Upper lobe of right lung (tissue), 1 donor: Measurements from ENCODE around the gene BABAM2. TPM values are rescaled to one million over a fixed set of nuclear protein-coding genes. Genes with fewer than 3 reads are reported as not detected.
A peak's percentile ranks its signal among the peaks of the same experiment; 100 is the strongest.

Source experiments
- ATAC-seq: fragments of 200-7000 bp; cut with Tn5 transposase; one replicate; pipeline ENCODE4 v1.9.1; 2020; ENCODE audit warnings: mild to moderate bottlenecking, moderate library complexity
- DNase-seq: peaks from one replicate; pipeline ENCODE4 v3.0.0-alpha.2; 2020
- H3K27ac ChIP-seq: fragments of 200-600 bp; one replicate; pipeline ENCODE4 v1.8.0; 2022
- H3K27me3 ChIP-seq: fragments of 200-600 bp; one replicate; pipeline ENCODE4 v1.8.0; 2022; ENCODE audit warnings: mild to moderate bottlenecking
- H3K36me3 ChIP-seq: fragments of 200-600 bp; one replicate; pipeline ENCODE4 v1.8.0; 2022
- H3K4me1 ChIP-seq: fragments of 200-600 bp; one replicate; pipeline ENCODE4 v1.8.0; 2022
- H3K4me3 ChIP-seq: fragments of 200-600 bp; one replicate; pipeline ENCODE4 v1.8.0; 2022; ENCODE audit warnings: mild to moderate bottlenecking
- H3K9me3 ChIP-seq: fragments of 200-600 bp; one replicate; pipeline ENCODE4 v1.8.0; 2022
- CTCF ChIP-seq: fragments of 200-600 bp; IDR thresholded peaks from one replicate; pipeline ENCODE4 v1.8.0; 2022; ENCODE audit warnings: antibody characterized with exemption
- intact Hi-C: fragments of 100-400 bp; cut with DNase I; formaldehyde crosslinking; loops from one replicate; pipeline ENCODE4 v1.11.0; 2022
- total RNA-seq: library from RNA; stranded (reverse); fragmentation: NEBNext Ultra II Directional; extraction: Animal tissue kit (Norgen Biotek cat#: 25700); gene quantifications from one replicate; pipeline ENCODE4 v1.2.1, GENCODE V29; 2021
- donor health status: DM: no; HTN: yes; CAD: no; lungs with severe emphysema.

BABAM2 gene
- total RNA-seq, 1 donor from 2014 or later, result 36.2 TPM

DNA sequence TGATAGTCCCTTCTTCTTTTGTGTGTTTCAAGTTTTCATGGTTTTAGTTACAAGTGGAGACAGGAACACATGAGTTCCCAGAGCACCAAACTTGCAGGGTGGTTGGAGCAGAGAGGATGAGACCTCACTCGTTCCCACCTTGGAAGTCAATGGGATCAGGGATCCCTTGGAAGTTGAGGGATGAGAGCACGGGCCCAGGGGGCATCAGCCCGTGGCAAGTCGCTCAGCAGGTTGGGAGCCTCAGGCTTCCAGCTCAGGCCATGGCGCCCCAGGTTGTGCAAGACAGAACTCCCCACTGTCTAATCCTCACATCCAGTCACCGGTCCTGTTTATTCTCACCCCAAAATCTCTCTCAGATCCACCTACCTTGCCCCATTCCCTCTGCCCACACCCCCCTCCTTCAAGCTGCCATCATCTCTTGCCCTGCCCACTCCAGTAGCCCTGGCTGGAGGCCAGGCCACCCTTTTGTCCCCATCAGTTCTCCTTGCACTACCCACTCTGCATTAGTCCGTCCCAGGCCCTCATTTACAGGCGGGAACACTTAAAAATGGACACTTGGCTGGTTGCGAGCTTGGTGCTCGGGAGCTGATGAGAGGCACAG, 464.5 kb downstream of the BABAM2 start:
- Histone ChIP-seq H3K27me3 (no peaks in the 10 kb centered on the region), H3K4me3 (no peak overlapping the region), H3K27ac (no peak overlapping the region), H3K9me3 (no peaks in the 10 kb centered on the region), H3K4me1 (peaks cover 29% of the 10 kb centered on the region), H3K36me3 (no peaks in the 10 kb centered on the region)
- no peak for TF ChIP-seq CTCF
- intact Hi-C loops, result no loop called here
- no peak for ATAC-seq
- DNase-seq, result peak; percentile 60

- ATAC-seq, result peak; percentile 2
- peak; percentile 69 for DNase-seq
- H3K9me3 ChIP-seq, result no peaks in the 10 kb centered on the region
- intact Hi-C loops, result no loop called here
- H3K4me1 ChIP-seq, result peaks cover 35% of the 10 kb centered on the region
- TF ChIP-seq CTCF, result no peak
- H3K27me3 ChIP-seq, result no peaks in the 10 kb centered on the region
- peak overlapping the region; percentile 68 for H3K27ac ChIP-seq
- H3K36me3 ChIP-seq, result no peaks in the 10 kb centered on the region
- no peak overlapping the region for H3K4me3 ChIP-seq
Measured at GRCh38 chr2:28355521-28356094, 465.1 kb downstream of the BABAM2 start.

DNA sequence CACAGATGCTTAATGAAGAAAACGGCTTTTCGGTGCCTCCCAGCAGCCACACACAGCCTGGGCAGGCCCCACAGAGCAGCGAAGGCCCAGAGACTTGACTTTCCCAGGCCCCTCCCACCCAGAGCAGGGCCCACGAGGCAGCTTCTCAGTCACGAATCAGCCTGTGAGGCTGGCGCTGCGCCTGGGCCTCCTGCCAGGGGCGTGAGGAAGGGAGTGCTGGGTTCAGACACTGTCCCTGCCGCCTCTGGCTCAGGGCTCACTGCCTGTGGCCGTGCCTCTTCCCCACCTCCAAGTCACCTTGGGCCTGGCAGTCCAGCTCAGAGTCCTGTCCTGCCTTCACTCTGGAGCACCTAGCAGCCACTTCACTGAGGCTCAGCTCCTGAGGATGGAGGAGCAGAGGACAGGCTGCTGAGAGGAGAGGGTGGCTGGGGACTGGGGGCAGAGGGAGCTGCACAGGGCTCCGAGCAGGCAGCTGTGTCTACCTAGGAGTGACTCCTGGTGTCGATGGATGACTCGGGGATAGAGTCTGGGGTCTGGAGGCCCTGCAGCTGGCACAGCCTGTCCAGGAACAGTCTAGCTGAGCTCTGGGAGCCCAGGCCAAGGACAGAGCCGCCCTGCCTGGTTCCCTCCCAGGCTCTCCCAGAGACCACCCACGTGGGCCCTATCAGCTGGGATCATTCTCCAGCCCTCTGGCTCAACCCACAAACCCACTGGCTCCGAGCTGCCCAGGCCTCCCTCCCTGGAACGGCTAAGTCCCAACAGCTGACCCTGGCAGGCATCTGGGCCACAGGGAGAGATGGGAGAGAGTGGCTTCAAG, 465.8 kb downstream of the BABAM2 start:
- no peak overlapping the region for H3K4me3 ChIP-seq

DNA sequence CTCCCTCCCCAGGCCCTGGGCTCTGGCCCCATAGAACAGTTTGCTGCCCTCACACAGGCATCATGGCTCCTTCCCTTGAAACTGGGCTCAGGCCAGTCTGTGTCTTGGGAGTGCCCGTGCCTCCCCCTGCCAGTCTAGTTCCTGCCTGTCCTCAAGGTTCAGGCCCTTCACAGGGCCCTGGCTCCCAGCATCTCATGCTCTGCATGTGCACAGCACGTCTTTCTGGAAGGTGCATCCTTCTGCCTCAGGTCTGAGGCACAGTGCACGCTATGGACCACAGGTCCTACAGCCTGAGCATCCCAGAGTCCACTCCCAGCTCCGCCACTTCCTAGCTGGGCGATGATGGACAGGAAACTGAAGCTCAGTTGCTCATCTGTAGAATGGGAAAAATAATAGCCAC, 466.5 kb downstream of the BABAM2 start:
- no peak for ATAC-seq
- H3K27ac ChIP-seq, result peak overlapping the region; percentile 68
- H3K4me1 ChIP-seq, result peaks cover 36% of the 10 kb centered on the region
- H3K9me3 ChIP-seq, result no peaks in the 10 kb centered on the region
- H3K36me3 ChIP-seq, result no peaks in the 10 kb centered on the region
- no peak for DNase-seq
- intact Hi-C loops, result no loop called here
- no peak overlapping the region for H3K4me3 ChIP-seq
- no peak for TF ChIP-seq CTCF
- H3K27me3 ChIP-seq, result no peaks in the 10 kb centered on the region

More for the DNA sequence above, 465.8 kb downstream of the BABAM2 start:
- no peaks in the 10 kb centered on the region for H3K36me3 ChIP-seq
- peak overlapping the region; percentile 68 for H3K27ac ChIP-seq
- no peak for TF ChIP-seq CTCF
- DNase-seq, result peak; percentile 81
- H3K9me3 ChIP-seq, result no peaks in the 10 kb centered on the region
- no peaks in the 10 kb centered on the region for H3K27me3 ChIP-seq
- H3K4me1 ChIP-seq, result peaks cover 36% of the 10 kb centered on the region
- peak; percentile 66 for ATAC-seq
- intact Hi-C loops, result no loop called here

- no peak for ATAC-seq
- Histone ChIP-seq H3K4me1 (peaks cover 36% of the 10 kb centered on the region), H3K9me3 (no peaks in the 10 kb centered on the region), H3K27me3 (no peaks in the 10 kb centered on the region), H3K4me3 (no peak overlapping the region), H3K27ac (peak overlapping the region; percentile 63), H3K36me3 (no peaks in the 10 kb centered on the region)
- intact Hi-C loops, result no loop called here
- DNase-seq, result no peak
- TF ChIP-seq CTCF, result no peak
Measured at GRCh38 chr2:28357948-28358667, 467.6 kb downstream of the BABAM2 start.
